ENCODE measurements around the gene SIDT2.

The SIDT2 gene

DNA sequence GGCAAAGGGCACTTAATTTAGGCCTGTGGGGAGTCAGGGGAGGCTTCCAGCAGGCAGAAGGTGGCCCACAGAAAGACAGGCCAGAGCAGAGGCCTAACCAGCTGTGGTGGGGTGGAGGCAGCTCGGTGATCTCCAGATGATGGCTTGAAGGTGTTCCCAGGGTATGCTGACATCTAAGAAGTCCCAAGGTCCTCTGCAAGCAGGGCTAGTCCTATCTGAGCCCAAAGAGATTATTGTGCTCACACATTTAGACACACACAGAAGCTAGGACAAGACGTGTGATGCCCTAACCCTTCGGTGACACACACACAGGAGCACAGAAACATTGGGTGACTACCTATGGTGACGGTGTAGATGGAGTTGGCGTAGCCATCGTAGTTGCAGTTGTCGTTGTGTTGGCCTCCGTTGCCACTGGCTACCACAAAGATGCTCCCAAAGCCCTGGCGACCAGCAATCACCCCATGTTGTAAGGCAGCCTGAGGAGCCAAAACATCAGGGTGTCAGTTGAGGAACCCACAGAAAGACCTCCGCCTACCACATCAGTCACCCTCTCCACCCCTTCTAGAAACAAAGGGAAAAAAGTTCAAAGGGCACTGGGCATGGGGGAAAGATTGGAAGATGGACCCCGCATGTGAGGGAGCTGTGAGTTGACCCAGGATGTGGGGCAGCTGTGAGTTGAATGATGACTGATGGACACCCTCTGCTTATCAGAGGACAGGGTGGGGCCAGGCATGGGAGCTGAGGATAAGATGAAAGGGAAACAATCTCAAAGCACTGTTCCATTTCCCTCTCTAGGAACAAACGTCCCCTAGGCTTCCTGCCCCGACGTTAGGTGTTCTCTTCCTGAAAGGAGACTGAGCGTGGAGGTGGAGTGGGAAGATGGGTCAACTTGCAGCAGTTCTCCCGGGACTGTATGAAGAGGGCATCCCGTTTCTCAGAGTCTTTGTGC lies 45.5 kb downstream of the SIDT2 start:
- no peak for DNase-seq

DNA sequence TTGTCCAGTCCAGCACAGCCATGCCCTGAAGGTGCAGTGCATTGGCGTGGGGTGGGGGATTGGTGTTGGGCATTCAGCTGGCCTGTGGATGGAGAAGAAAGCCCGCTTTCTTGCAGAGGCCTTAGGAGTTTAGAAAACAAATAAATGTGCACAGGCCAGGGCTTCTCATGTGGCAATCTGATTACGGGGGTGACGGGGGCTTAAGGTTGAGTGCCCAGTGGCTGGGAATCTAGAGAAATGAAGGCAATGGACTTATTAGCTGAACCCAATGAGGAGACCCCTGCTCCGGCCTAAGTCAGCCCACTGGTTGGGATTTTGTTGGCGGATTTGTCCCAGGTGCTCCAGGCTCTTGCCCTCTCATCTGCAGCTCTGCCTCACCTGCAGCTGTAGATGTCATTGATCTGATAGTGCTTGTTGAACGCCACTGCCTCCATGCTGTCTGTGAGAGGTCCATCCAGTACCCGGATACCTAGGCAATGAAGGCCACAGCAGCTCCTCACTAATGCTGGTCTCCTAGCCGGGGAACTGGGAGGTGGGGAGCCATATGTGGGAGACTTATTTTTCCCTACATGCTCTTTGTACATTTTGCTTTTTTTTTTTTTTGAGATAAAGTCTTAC lies 47.1 kb downstream of the SIDT2 start:
- DNase-seq: no peak

DNA sequence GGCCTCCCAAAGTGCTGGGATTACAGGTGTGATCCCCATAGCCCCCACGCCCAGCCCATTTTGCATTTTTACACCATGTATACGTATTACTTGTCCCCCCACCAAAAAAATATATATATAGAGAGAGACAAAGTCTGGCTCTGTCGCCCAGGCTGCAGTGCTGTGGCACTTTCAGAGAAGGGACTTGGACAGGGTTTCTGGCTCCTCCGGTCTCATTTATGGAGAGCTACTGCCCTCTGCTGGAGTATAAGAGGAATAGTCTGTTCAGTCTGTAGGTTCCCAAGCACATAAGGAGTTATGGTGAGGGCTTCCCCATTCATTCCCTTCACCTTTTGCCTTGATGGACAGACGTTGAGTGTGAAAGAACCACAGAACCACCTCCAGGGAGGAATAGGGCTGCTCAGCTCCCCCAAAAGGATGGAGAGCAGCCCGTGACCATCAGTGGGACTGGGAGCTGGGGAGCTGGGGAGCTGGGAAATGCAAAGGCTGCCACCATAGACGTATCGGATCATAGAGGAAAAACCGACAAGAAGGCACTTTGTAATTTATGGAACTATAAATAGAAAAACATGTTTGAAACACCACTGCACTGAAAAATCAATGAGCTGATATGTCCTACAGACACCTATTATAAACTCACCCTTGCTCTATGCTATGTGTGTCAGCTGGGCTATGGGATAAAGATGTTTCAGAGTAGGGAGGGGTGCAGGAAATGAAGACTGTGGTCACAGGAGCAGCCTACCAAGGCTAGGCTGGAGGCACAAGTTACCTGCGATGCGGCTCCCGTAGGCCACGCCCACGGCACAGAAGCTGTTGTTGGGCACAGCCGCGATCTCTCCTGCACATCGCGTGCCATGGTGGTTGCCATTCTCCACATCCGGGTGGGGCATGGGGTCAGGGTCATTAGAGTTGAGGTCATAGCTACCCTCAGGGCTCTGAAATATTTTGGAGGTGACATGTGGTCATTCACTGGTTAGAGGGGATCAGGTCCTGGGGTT lies 48.1 kb downstream of the SIDT2 start:
- peak; percentile 80 for DNase-seq

DNA sequence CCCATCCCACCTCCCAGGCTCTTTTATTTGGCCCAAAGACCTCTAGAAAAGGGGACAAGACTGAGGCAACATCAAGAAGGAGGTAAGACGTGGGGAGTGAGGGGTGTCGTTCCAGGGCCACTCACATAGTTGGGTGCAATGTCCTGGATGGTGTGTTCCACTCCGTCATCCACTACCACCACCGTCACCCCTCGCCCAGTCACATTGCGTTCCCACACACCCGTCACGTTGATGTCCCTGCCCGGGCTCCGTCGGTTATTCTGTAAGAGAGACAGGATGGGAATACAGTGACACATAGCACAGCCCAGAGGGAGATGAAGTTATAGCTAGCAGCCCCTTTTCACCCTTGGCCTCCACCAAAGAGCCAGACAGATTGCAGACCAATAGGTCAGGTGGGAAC lies 49.5 kb downstream of the SIDT2 start:
- no peak for DNase-seq

DNA sequence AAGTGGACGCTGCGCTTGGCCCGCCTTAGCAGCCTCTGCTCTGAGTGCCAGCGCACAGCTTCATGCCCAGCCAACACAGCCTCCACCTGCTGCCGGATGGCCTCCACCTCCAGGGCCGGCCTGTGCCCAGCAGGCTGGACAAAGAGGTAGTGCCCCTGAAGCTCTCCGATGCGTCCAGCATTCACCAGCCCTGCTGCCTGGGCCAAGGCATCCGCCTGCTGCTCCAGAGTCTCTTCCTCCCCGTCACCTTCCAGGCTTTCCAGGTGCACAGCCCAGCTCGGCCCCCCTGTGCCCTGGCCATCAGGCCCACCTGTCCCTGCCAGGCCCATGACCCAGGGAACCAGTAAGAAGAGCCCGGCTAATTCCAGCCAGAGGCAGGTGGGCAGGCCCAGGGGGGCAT lies 50.9 kb downstream of the SIDT2 start:
- no peak for DNase-seq

DNA sequence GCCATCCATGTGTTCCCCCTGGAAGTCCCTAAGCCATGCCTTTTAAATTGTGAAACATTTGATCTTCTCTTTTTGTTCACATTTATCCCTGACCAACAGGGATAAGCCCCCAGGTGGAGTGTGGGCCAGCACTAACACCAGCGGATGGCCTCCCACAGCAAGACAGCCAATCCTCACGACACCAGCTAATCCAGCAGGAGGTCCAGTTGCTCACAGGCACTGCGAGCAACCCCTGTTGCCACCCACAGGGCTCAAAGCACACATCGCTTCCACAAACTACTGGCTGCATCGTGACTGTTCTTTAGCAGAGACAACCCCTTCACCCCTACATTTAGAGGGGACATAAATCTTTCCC lies 51.4 kb downstream of the SIDT2 start:
- no peak for DNase-seq

DNA sequence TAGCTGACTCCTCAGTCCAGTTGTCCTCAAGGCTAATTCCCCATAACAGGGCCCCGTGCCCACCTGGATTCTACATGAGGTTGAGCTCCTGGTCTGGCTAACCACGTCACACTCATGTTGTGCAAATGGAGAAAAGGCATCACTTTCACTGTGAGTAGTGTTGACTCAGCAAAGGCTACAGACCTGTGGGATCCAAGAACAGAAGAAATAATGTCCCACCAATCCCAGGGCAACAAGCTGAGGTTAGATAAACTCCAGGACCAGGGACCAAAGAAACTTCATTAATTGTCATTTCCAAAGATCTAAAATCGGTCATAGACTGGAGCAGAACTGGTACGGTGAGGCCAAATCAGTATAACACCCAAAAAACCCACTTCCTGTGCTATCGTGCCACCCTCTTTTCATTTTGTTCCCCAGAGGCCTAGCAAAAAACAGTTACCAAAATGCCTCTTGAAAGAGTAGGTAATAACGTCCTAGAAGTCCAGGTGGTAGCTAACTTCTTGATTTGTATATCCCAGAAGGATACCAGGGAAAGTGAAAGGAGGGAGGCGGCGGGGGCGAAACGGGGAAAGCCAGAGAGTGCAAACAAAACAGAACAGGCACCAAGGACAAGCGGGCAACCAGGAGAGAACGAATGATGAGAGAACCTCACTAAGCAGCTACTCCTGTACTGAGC lies 51.9 kb downstream of the SIDT2 start:
- DNase-seq: no peak

DNA sequence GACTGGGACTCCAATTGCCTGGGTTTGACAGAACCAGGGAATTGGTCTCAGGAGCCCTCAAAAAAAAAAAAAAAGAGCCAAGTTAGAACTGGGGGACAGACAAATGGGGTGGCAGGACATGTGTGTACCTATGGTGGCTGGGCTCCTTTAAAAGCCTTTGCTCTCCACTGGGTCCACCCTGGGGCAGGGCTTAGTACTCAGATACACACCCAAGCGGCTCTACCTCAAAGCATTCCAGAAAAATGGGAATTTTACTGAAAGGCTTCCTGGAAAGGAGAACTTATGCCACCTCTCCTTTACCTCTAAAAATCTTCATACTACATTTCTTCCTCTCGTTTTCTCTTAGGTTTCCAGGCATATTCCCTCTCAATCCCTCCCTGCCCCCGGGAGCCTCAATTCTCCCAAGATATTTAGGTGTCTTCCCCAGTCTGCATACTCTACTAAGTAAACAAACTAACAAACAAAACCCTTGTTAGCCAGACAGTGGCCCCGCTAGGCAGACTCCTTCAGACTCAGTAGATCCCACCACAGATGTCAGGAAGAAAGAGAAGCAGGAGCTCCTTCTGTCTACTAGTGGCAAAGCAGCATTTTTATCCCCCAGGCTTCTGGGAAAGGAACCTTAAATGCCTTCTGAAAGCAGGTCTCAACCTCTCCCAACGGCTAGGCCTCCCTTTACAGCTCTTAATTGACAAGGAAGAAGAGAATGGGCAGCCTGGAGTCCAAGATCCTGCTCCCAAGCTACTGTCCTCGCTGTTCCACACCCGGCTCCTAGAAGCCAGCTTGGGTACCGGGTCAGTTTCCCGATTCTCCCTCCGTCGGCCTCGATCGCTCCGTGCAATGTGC lies 52.7 kb downstream of the SIDT2 start:
- DNase-seq: peak in 1 of 2 experiments; percentile 32

DNA sequence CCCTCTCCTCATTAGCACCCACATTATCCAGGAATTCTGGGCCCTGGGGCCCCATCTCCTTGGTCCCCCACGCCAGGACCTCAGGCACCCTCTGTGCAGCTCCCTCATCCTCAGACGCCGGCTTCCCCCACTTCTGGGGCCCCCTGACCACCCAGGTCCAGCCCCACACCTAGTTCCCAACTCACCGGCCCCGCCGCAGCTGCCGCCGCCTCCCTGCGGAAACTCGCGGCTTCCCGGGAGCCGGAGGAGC lies 53.2 kb downstream of the SIDT2 start, which contains the start of gene PCSK7:
PCSK7 (minus strand) TSS at position 232 of the 250 bp plus-strand sequence. CDS start 2,229 bp downstream, outside the sequence.
- no peak for DNase-seq

DNA sequence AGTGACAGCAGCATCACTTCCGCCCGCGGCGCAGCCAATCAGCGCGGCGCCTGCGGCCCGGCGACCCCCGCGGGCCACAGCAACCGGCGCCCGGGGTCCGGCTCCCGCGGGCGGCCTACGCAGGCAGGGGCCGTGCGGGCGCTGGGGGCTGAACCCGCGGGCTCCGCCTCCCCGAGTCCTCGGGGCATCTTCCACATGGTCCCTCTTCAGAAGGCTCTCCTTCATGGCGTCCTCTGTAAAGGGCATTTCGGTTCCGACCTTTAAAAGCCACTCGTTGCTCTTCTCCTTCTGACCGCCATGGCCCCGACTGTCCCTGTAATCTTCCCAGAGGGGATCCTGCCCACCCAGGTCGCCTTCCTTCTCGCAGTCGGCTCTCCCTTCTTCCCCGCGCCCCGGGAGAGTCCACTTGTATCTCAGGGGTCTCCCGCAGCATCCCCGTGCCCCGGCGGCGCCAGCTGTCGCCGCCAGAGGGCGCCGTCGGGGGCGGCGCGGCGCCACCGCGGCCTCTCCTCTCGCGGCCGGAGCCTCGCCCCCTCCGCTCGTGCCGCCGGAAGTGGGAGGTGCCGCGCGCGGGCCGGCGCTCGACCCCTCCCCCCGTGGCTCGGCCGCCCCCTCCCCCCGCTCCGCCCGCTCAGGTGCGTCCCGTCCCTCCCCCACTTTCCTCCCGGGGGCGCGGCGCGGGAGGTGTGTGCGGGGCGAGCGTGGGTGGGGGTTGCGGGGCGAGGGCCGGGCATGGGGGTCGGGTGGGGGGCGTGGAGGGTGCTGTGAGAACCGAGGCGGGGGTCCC lies 53.7 kb downstream of the SIDT2 start, which contains the start of gene RNF214:
RNF214 (plus strand) TSS at position 580 of the 787 bp plus-strand sequence. CDS start 1,602 bp downstream, outside the sequence.
- peak; percentile 78 to 85 for DNase-seq

DNA sequence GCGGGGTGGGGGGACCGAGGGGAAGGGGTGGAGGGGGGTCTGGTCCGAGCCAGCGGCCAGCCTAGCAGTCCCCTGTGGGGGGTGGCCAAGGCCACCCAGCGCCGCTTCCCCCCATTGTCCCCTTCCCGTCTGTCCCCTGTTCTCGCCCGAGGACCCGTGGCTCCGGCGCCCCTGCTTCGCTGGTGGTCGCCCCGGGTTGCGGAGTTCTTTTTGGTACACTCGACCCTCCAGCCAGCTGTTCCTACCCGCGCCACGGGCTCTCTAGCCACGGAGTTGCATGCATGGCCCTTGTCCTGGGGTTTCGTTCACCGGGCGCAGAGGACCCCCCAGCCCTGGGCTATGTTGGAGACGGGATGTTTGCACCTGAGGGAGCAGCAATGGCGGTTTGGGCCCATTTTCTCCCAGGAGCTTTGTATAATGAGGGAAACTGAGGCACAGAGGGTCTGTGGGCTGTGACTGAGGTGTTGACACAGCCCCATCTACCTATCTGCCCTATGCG lies 54.4 kb downstream of the SIDT2 start:
- DNase-seq: no peak

DNA sequence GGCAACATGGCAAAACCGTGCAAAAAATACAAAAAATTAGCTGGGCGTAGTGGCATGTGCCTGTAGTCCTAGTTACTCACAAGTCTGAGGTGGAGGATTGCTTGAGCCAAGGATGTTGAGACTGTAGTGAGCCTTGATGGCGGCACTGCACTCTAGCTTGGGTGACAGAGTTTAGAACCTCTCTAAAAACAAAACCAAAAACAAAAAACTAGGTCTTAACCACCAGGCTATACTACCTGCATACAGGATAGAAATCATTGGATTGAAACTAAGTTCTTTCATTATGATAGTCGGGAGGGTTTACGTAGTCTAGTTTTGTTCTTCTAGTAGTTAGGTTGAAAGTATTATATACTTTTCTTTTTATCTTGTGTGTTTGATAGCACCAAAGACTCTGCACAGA lies 59.7 kb downstream of the SIDT2 start:
- DNase-seq: no peak

DNA sequence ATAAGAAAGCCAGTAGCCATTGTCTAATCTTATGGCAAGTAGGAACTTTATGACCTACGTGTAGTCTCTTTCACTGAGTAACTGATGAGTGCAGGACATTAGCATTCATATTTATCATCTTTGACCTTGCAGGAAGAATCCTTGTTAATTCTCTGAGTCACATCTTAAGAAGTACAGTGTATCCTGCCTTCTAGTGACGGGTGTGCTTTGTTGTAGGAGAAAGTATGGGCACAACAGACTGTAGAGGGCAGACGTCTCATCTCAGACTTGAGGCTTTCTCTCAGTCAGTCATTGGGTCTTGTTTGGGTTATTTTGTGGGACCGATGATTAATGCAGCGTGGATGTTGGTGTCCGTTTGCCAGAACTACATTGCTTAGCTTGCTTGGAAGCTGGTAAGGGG lies 60.8 kb downstream of the SIDT2 start:
- no peak for DNase-seq

Data from NCI-H2081 (cell line).